ENCODE measurements around the gene GLP2R. TPM values are rescaled to one million over a fixed set of nuclear protein-coding genes. Genes with fewer than 3 reads are reported as not detected.
A peak's percentile ranks its signal among the peaks of the same experiment; 100 is the strongest.

The GLP2R gene
- total and polyA plus RNA-seq, 2 experiments from 2014 or later, result not detected

- DNase-seq (ENCODE audit: low spot score) (no peak), ATAC-seq (peak; percentile 70)
- no peaks in the 10 kb centered on the region for H4K20me1 ChIP-seq (replicated peaks; ENCODE audit: insufficient read depth)
- TF ChIP-seq EZH2 (IDR thresholded peaks at IDR 0.05; ENCODE audit: low read depth, unreplicated experiment), result no peak
- no peak for TF ChIP-seq POLR2AphosphoS5 (IDR thresholded peaks at IDR 0.05; ENCODE audit: low read depth)
- TF ChIP-seq ZNF331 (CRISPR knock-in tag; IDR thresholded peaks at IDR 0.05; ENCODE audit: low read depth), result no peak
- TF ChIP-seq EZH2phosphoT487 (IDR thresholded peaks at IDR 0.05; ENCODE audit: unreplicated experiment), result no peak
- TF ChIP-seq REST (IDR thresholded peaks at IDR 0.05; ENCODE audit: unreplicated experiment), result no peak
- TF ChIP-seq CTCF (conservative IDR thresholded peaks at IDR 0.05; ENCODE audit: low read depth in 2 of 2), result no peak
- no peak for TF ChIP-seq JUNB (IDR thresholded peaks at IDR 0.05; ENCODE audit: unreplicated experiment)
- TF ChIP-seq STAT1 (IDR thresholded peaks at IDR 0.05; ENCODE audit: unreplicated experiment), result no peak
- no peak for TF ChIP-seq CREB1 (CRISPR knock-in tag; IDR thresholded peaks at IDR 0.05; ENCODE audit: low read depth)
- no peak for TF ChIP-seq ETS1 (IDR thresholded peaks at IDR 0.05)
- TF ChIP-seq ZNF462 (CRISPR knock-in tag; IDR thresholded peaks at IDR 0.05), result no peak
- TF ChIP-seq ZNF114 (CRISPR knock-in tag; IDR thresholded peaks at IDR 0.05), result no peak
- TF ChIP-seq NANOG (IDR thresholded peaks at IDR 0.05; ENCODE audit: borderline replicate concordance), result no peak
- no peaks in the 10 kb centered on the region for H3K27me3 ChIP-seq (ENCODE audit: insufficient read depth)
- Mint-ChIP-seq H3K27ac (no peak overlapping the region), H3K36me3 (ENCODE audit: low read depth) (no peaks in the 10 kb centered on the region; the same call in 2 of the 3 replicates), H3K9me3 (no peaks in the 10 kb centered on the region; the same call in 2 of the 3 replicates), H3K4me3 (no peak overlapping the region), H3K27me3 (ENCODE audit: insufficient read depth, low read depth, poor library complexity) (peaks cover 18% of the 10 kb centered on the region), H3K4me1 (peaks cover 15% of the 10 kb centered on the region)
- H3F3A ChIP-seq (replicated peaks; ENCODE audit: low read depth), result no peaks in the 10 kb centered on the region
- no peak overlapping the region for H2AFZ ChIP-seq
- H3K27ac ChIP-seq (ENCODE audit: low read depth), result no peak overlapping the region
- H3K9me2 ChIP-seq (ENCODE audit: insufficient read depth), result no peaks in the 10 kb centered on the region
- H3K79me2 ChIP-seq (replicated peaks; ENCODE audit: insufficient read depth), result no peaks in the 10 kb centered on the region
- no peak overlapping the region for H3K4me3 ChIP-seq
- H3K4me1 ChIP-seq (ENCODE audit: insufficient read depth), result no peaks in the 10 kb centered on the region
- no peaks in the 10 kb centered on the region for H3K36me3 ChIP-seq (ENCODE audit: insufficient read depth)
- H3K4me2 ChIP-seq, result no peak overlapping the region
These were observed 82.3 kb downstream of the GLP2R start for GRCh38 chr17:9907883-9908648.
